Subcutaneous abdominal adipose tissue (tissue), 5 donors: ENCODE measurements around the gene CKAP2L.
A peak's percentile ranks its signal among the peaks of the same experiment; 100 is the strongest.

ENCODE experiments used
- H3K27ac ChIP-seq: one replicate; pipeline ENCODE4 v1.7.0; 2013; ENCODE audit warnings: low read depth, mild to moderate bottlenecking, inconsistent platforms, low read length, moderate library complexity
- H3K27me3 ChIP-seq, 5 donors: one replicate each; pipeline ENCODE4 v1.7.0; 2013; ENCODE audit warnings: low read length in 5 of 5, inconsistent platforms in 1 of 5; ENCODE audit not compliant: control insufficient read depth in 5 of 5, insufficient read depth in 4 of 5
- H3K36me3 ChIP-seq, 5 donors: one replicate each; pipeline ENCODE4 v1.7.0; 2013; ENCODE audit warnings: low read length in 5 of 5; ENCODE audit not compliant: control insufficient read depth in 5 of 5, insufficient read depth in 5 of 5
- H3K4me1 ChIP-seq, 5 donors: one replicate each; pipeline ENCODE4 v1.7.0; 2013; ENCODE audit warnings: low read length in 5 of 5, mild to moderate bottlenecking in 3 of 5, moderate library complexity in 1 of 5; ENCODE audit not compliant: control insufficient read depth in 5 of 5, insufficient read depth in 5 of 5
- H3K4me3 ChIP-seq, 5 donors: one replicate each; pipeline ENCODE4 v1.7.0; 2013; ENCODE audit warnings: low read length in 5 of 5, low read depth in 1 of 5
- H3K9ac ChIP-seq, 5 donors: one replicate each; pipeline ENCODE4 v1.7.0; 2013; ENCODE audit warnings: low read length in 5 of 5, mild to moderate bottlenecking in 4 of 5, moderate library complexity in 3 of 5
- H3K9me3 ChIP-seq, 5 donors: one replicate each; pipeline ENCODE4 v1.7.0; 2013; ENCODE audit warnings: low read length in 5 of 5; ENCODE audit not compliant: control insufficient read depth in 5 of 5
- donor health status: healthy.
- donor health status: healthy.
- donor health status: healthy.
- donor health status: healthy.
- donor health status: healthy.

The CKAP2L gene

DNA sequence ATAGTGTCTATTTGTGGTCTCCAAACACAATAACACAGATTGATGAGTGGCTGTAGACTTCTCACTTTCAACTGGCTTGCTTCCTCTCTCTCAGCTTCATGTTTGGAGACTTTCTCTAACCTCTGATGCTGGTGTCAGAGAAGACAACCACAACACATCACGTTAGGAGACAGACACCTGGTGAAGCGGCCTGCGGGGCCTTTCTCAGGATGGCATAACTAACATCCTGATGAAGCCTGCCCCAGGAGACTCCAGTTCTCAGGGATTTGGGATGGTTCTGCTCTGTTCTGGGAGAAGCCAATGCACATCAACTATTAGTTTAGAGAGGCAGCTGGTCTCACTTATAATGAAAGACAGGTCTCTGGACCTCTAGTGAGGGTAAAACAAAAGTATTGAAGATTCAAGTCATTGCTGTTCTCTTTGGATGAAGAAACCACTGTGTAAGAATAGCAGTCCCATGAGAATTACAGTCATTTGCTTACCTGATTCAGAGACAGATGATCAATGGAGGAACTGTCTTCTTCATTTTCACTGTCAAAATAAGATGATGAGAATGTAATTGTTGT lies 17.9 kb upstream of the CKAP2L start:
- no peak overlapping the region for H3K4me3 ChIP-seq
- no peaks in the 10 kb centered on the region for H3K36me3 ChIP-seq
- H3K4me1 ChIP-seq, result peaks cover 0 to 8% (median 0%) of the 10 kb centered on the region in 5 donors
- H3K9ac ChIP-seq, result no peak overlapping the region
- H3K9me3 ChIP-seq, result no peaks in the 10 kb centered on the region
- no peaks in the 10 kb centered on the region for H3K27me3 ChIP-seq
- H3K27ac ChIP-seq, result no peak overlapping the region

DNA sequence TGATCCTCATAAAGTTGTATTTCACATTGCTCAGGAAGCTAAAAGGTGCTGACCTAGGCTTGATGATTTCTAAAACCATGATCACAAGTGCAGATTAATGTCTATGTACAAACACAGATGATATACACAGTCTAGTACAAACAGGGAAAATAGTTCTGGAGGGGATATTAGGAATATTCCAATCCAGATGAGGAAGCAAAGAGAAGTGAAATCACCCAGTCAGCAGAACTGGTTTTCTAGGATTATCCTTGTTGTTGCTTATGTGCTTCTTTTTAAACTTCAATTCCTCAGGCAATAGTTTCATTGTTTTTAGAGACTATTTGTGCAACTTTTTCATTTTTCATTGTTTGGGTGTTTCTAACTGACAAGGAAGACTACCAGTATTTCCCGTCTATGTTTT lies 15.2 kb upstream of the CKAP2L start:
- H3K4me1 ChIP-seq, result peaks cover 0 to 5% (median 0%) of the 10 kb centered on the region in 5 donors
- H3K27ac ChIP-seq, result no peak overlapping the region
- H3K9ac ChIP-seq, result no peak overlapping the region
- H3K27me3 ChIP-seq, result no peaks in the 10 kb centered on the region
- no peaks in the 10 kb centered on the region for H3K9me3 ChIP-seq
- H3K36me3 ChIP-seq, result no peaks in the 10 kb centered on the region
- no peak overlapping the region for H3K4me3 ChIP-seq

DNA sequence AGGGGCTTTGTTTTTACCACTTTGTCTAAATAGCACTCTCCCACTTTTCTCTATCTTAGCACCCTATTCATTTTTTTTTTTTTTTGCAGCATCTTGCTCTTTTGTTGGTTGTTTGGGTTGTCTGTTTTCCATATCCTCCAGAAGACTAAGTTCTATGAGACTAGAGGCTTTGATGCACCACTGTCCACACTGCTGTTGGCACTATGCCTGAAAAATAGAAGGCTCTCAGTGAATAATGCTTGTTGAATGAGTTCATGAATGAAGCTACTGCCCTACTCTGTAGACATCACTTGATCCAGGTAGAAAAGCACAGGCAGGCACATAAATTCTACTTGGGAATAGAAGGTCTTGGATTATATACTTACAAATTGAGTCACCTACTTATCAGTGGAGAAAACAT lies 12.6 kb upstream of the CKAP2L start:
- no peaks in the 10 kb centered on the region for H3K36me3 ChIP-seq
- no peak overlapping the region for H3K27ac ChIP-seq
- no peak overlapping the region for H3K4me3 ChIP-seq
- H3K27me3 ChIP-seq, result no peaks in the 10 kb centered on the region
- H3K9ac ChIP-seq, result no peak overlapping the region
- no peaks in the 10 kb centered on the region for H3K9me3 ChIP-seq
- no peaks in the 10 kb centered on the region for H3K4me1 ChIP-seq

DNA sequence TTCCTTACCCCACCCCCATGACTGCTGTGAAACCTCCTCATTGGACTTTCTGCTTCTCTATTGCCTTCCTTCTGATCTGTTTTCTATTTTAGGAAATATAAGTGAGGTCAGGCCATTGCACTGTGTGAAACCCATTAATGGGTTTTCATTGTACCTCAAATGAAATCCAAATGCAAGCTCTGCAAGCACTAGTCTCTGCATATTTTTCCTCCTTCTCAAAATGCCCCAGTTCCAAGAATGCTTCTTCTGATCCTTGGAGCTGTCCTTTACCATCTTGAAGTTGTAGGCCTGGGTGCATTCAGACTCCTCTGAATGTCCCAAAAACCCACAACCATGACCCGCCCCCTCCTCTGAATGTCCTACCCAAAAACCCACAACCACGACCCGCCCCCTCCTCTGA lies 11.7 kb upstream of the CKAP2L start:
- no peaks in the 10 kb centered on the region for H3K4me1 ChIP-seq
- no peak overlapping the region for H3K9ac ChIP-seq
- no peak overlapping the region for H3K4me3 ChIP-seq
- no peak overlapping the region for H3K27ac ChIP-seq
- no peaks in the 10 kb centered on the region for H3K27me3 ChIP-seq
- H3K36me3 ChIP-seq, result no peaks in the 10 kb centered on the region
- no peaks in the 10 kb centered on the region for H3K9me3 ChIP-seq

DNA sequence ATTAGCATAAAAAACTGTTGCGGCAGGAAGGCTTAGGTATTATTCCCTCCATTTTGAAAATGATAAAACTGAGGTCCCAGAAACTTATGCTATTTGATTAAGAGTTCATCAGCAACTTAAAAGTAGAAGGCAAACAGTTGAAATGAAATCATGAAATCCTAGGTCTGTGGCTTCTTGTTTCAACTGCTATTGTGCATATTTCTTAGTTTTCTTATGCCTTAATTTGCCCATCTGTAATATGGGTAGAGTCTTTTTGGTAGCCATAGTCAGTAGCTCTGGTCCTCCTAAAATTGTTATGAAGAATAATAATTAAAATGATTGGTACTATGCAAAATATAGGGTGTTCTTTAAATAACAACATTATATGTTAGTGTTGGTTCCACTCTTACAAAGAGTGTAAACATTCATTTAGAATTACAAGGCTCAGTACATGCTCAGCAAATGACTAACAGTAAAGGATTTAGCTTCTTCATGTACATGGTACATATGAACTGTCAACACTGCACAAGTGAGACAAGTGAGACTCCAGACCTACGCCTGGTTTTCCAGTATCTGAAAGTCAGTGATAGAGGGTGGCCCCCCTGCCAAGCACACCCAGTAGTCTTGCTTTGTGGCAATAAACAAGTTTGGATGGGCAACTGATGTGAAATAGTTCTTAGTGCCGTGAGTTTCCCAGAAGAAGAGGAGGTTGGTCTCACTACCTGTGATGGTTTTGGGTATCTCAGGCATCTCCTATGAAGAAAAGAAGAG lies 10.3 kb upstream of the CKAP2L start:
- H3K4me3 ChIP-seq, result no peak overlapping the region
- no peaks in the 10 kb centered on the region for H3K9me3 ChIP-seq
- no peaks in the 10 kb centered on the region for H3K27me3 ChIP-seq
- no peaks in the 10 kb centered on the region for H3K4me1 ChIP-seq
- H3K36me3 ChIP-seq, result no peaks in the 10 kb centered on the region
- H3K9ac ChIP-seq, result no peak overlapping the region
- H3K27ac ChIP-seq, result no peak overlapping the region

DNA sequence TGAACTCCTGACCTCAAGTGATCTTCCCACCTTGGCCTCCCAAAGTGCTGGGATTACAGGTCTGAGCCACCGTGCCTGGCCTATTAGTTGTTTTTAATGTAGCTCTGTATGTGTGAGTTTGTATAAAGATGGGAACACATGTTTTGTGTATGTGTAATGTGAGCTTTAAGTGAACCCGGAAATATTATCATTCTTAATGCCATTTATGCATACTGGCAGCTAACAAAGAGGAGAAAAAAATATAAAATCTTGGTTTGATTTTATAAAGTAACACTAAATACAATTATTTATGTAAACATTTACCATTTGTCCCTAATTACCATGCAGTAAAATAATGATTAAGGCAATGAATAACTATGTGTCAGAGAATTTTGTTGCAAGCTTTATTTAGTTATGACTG lies 9.1 kb upstream of the CKAP2L start:
- Histone ChIP-seq H3K9me3 (no peaks in the 10 kb centered on the region), H3K4me3 (no peak overlapping the region), H3K9ac (no peak overlapping the region), H3K27ac (no peak overlapping the region), H3K4me1 (peaks cover 0 to under 1% (median 0%) of the 10 kb centered on the region in 5 donors), H3K36me3 (no peaks in the 10 kb centered on the region), H3K27me3 (no peaks in the 10 kb centered on the region)

DNA sequence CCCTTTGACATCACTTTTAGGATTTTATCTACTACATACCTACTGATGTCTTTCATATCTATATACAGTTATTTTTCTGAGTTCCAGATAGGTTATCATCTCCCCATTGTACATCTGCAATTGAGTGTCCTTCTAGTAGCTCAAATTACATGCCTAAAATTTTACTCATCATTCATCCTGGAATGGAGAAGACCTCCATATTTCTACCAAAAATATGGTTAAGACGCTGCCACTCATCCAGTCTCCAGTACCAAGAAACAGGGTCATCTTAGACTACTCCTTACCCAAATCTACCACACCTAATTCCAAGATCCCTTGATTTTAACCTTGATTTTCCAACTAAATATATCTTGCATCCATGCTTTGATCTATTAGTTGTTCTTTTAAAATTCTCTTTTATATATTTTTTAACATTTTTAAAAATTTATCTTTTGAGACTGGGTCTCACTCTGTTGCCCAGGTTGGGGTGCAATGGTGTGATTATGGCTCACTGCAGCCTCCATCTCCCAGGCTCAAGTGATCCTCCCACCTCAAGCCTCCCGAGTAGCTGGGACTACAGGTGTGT lies 8.6 kb upstream of the CKAP2L start:
- H3K27me3 ChIP-seq, result no peaks in the 10 kb centered on the region
- no peak overlapping the region for H3K27ac ChIP-seq
- H3K4me3 ChIP-seq, result no peak overlapping the region
- H3K9me3 ChIP-seq, result no peaks in the 10 kb centered on the region
- H3K4me1 ChIP-seq, result peaks cover 0 to 4% (median 0%) of the 10 kb centered on the region in 5 donors
- H3K9ac ChIP-seq, result no peak overlapping the region
- no peaks in the 10 kb centered on the region for H3K36me3 ChIP-seq

DNA sequence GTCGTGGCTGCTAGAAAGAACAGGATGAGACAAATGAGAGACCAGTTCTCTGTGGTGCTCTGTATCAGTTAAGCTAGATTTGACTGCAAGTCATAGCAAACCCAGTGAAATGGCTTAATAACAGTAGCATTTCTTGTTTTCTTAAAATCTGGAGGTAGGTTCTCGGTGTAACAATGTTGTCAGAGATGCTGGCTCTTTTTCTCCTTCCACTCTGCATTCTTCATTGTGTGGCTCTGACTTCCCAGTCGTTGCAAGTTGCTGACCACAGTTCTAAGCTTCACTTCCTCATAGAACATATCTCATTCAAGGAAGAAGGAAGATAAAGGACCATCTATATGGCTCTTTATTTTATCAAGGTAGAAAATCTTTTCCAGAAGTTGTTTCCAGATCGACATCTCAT lies 7.9 kb upstream of the CKAP2L start:
- Histone ChIP-seq H3K9me3 (no peaks in the 10 kb centered on the region), H3K4me3 (no peak overlapping the region), H3K27ac (no peak overlapping the region), H3K27me3 (no peaks in the 10 kb centered on the region), H3K36me3 (no peaks in the 10 kb centered on the region), H3K9ac (no peak overlapping the region), H3K4me1 (peaks cover 0 to 10% (median 0%) of the 10 kb centered on the region in 5 donors)

DNA sequence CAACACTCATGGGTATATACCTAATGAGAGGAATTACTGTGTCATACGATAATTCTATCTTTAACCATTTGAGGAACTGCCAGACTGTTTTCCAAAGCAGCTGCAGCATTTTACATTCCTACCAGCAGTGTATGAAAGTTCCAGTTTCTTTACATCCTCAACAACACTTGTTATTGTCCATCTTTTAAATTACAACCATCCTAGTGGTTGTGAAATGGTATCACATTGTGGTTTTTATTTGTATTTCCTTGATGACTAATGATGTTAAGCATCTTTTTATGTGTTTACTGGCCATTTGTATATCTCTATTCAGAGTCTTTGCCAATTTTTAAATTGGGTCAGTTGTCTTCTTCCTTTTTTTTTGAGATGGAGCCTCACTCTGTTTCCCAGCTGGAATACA lies 4.0 kb upstream of the CKAP2L start:
- Histone ChIP-seq H3K4me3 (peak overlapping the region in 3 of 5 donors; percentile 28 to 53 (median 47)), H3K27me3 (no peaks in the 10 kb centered on the region), H3K9me3 (no peaks in the 10 kb centered on the region), H3K27ac (no peak overlapping the region), H3K36me3 (no peaks in the 10 kb centered on the region), H3K9ac (no peak overlapping the region), H3K4me1 (peaks cover 0 to 24% (median 16%) of the 10 kb centered on the region in 5 donors)

DNA sequence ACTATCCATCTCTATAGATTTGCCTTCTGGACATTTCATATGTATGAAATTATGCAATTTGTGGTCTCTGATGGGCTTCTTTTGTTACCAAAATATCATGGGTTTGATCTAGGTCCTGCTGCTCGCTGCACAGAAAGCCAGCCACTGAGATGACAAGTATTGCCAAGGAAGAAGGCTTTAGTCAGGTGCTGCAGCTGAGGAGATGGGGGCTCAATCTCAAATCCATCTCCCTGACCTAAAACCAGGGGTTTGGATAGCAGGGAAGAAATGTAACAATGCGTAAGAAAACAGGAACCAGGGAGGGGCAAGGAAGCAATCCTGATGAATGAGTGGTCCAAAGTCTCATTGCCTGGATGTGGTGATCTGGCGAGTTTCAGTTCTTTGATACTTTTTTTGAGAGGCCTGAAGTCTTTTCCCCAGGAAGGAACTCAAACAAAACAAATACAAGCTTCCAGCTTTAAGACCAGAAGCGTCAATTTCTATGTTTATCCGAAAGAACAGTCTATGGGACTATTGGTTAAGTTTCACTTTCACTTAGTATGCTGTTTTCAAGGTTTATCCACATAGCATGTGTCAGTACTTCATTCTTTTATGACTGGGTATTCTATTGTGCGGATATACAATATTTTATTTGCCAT lies 3.4 kb upstream of the CKAP2L start:
- Histone ChIP-seq H3K4me3 (peak overlapping the region in 4 of 5 donors; percentile 23 to 53 (median 38)), H3K27ac (no peak overlapping the region), H3K4me1 (peaks cover 0 to 24% (median 16%) of the 10 kb centered on the region in 5 donors), H3K9me3 (no peaks in the 10 kb centered on the region), H3K27me3 (no peaks in the 10 kb centered on the region), H3K36me3 (no peaks in the 10 kb centered on the region), H3K9ac (peak overlapping the region in 1 of 5 donors; percentile 26)
